Forelimb muscle (tissue), 1 donor: ENCODE measurements around the gene CLCN1. TPM values are rescaled to one million over a fixed set of nuclear protein-coding genes. Genes with fewer than 3 reads are reported as not detected.
"Not testable (repeated sequence)": the region's sequence is repeated elsewhere in the genome, so short reads cannot be mapped to it uniquely, and the experiment has no call there.

Experiments
- DNase-seq: peaks from one replicate; pipeline ENCODE4 v3.0.0-alpha.2; 2013; ENCODE audit warnings: low read depth
- polyA plus RNA-seq: library from polyadenylated mRNA; unstranded; fragments of 120-200 nt; gene quantifications from one replicate; pipeline ENCODE4 v1.2.1, GENCODE V29; 2013; ENCODE audit not compliant: insufficient read length

CLCN1 gene
- polyA plus RNA-seq, 1 donor, result 2.6 TPM

DNA sequence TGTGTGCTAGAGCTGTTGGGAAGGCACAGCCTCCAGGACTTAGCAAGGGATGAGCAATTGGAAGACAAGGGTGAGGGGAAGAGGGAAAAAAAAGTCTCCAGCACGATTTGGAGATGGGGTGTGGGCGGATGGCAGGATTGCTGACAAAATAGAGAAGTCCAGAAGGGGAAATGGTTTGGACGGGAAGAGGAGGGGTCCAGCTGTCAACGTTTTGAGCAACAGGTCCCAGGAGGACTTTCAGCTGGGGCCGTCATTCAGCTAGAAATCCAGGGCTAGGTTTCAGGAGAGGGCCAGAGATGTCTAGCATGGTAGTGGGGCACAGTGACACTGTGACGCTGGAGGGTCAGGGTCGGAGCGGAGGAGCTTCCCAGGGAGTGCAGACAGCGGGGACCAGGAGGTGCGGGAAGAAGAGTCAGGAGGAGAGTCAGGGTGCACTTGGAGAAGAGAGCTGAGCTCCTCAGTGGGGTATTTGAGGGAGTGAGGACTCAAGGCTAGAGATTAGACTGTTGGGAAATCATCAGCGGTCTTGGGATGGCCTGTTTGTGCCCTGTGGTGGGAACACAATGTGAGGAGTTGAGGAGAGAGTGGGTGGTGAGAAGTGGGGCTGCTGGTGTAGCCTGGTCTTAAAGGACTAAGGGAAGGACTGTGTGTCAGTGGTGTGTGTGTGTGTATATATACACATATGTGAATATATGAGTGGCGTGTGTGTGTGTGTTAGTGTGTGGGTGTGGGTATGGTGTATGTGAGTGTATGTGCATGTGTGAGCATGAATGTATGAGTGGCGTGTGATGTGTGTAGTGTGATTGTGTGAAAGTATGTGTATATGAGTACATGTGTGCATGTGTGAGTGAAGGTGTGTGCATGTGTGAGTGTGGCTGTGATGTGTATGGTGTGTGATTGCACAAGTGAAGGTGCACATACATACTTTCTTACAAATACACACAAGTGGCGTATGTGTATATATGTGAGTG lies 69.0 kb downstream of the CLCN1 start:
- no peak for DNase-seq

GRCh38 chr7:143385891-143386781 lies 70.2 kb downstream of the CLCN1 start:
- no peak for DNase-seq

DNA sequence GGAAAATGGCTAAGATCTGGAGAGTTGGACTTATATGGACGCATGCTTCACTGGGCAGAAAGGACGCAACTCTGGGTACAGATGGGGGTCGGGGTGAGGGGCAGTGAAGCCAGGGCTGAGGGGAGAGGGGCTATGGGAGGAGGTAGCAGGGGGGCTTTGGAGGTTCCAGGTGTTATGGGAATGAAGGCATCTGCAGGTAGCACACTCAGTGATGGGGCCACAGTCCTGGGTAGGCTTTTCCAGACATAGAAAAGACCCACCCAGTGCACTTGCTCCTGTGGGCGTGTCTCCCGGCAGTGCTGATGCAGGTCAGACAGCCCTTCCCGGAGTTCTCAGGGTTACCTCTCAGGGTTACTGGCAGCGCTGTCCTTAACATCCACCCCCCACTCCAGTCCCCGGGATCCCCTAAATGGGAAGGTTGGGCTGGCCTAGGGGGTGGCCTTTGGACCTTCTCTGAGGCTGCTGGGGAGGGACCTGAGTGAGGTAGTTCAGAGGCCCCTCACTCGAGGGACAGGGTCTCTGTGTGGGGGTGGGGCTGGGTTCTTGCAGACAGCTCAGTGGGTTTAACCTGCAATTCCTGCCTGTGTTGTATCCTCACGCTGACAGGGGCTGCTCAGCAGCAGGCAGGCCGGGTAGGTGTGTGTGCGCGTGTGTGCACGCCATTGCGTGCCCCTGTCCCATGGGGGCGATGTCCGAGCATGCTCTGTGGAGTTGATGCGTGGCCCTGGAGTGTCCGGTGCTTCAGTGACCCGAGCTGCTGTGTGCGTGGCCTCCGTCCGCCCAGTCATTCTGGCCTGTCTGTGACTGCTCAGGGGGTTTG lies 71.5 kb downstream of the CLCN1 start:
- DNase-seq, result no peak

- no peak for DNase-seq
Observed at GRCh38 chr7:143388051-143388450, 72.1 kb downstream of the CLCN1 start.

DNA sequence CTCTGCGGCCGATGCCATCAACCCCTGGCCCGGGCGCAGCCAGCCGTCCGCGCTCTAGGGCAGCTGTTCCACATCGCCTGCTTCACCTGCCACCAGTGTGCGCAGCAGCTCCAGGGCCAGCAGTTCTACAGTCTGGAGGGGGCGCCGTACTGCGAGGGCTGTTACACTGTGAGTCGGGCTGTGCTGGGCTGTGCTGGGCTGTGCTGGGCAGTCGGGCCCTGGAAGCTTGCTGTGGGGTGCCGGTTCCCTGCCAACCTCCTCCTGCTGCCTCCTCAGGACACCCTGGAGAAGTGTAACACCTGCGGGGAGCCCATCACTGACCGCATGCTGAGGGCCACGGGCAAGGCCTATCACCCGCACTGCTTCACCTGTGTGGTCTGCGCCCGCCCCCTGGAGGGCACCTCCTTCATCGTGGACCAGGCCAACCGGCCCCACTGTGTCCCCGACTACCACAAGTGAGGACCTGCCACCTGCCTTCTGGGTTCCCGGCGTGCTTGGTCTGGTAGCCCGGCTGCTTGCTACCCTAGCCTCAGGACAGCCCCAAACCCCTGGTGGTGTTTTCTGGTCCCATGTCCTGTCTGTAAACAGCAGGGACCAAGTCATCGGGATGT lies 72.7 kb downstream of the CLCN1 start:
- DNase-seq, result no peak

GRCh38 chr7:143389316-143390103 lies 73.6 kb downstream of the CLCN1 start:
- no peak for DNase-seq

- no peak for DNase-seq
Observed at GRCh38 chr7:143390104-143390772, 74.3 kb downstream of the CLCN1 start.

DNA sequence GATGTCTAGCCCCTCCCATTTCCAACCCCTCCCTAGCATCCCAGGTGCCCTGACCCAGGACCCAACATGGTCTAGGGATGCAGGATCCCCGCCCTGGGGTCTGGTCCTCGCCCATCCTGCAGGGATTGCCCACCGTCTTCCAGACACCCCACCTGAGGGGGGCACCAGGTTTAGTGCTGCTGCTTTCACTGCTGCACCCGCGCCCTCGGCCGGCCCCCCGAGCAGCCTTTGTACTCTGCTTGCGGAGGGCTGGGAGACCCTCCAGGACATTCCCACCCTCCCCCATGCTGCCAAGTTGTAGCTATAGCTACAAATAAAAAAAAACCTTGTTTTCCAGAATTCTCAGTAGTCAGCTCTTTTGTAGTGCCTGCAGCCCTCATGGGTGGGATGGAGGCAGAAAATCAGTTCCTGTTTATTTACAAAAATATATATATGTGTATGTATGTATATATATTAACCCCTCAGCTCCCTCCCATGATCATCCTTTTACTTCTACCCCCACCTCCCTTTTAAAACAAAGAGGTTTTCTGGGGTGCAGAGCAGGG lies 74.9 kb downstream of the CLCN1 start:
- no peak for DNase-seq

- no peak for DNase-seq
Observed at GRCh38 chr7:143391462-143392404, 75.8 kb downstream of the CLCN1 start.

DNA sequence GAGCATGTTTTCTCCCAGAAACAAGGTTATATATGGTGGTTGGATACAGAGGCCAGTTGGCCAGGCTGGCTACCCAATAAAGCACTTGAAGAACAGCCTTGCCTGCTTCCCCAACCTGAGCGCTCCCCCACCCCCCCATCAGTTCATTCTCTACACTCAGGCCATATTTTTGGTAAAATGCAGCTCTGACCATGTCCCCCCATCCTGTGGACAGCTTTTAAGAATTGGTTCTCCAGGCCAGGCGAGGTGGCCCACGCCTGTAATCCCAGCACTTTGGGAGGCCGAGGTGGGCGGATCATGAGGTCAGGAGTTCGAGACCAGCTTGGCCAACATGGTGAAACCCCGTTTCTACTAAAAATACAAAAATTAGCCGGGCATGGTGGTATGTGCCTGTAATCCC lies 76.5 kb downstream of the CLCN1 start:
- DNase-seq, result not testable (repeated sequence)

DNA sequence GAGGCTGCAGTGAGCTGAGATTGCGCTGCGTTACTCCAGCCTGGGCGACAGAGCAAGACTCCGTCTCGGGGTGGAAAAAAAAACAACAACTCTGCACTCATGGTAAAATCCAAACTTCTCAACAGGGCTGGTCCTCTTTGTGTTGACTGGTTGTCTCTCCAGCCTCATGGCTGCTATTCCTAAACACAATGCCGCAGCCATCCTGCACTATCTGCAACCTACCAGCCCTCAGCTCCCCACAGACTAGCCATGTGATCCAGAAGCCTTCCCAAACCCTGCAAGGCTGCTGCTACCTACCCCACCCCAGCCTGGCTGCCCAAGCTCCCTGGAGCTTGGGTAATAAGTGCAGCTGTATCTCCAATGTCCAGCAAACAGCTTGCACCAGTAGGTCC lies 77.0 kb downstream of the CLCN1 start:
- no peak for DNase-seq

DNA sequence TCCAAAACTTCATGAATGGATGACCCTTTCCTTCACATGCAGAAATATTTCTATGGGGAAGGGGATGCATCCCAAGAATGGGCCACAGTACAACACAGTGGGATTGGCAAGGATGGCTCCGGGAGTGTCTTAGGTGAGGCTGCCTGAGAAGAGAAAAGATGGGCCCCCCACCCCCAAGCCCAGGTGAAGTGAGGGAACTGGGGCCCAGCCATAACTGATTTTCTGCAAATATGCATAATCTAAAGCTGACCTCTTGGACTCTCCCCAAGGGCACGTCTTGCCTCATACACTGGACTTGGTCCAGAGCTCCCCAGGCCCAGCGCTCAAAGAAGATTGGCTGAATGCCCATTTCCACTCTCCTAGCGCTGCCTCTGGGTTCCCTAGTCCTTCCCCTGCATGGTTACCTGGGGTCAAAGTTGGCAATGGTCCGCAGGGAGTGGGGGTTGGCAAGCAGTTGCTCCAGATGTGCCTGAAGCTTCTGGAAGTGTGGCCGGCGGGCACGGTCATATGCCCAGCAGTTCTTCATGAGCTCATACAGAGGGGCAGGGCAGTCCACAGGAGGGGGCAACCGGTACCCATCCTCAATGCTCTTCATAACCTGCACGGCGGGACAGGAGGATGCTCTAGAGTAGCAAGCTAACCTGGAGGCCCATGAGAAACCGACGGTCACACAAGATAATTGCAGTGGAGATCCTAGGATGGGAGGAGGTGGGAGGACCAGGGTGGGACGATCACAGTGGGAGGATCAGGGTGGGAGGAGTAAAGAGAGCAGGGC lies 77.5 kb downstream of the CLCN1 start:
- DNase-seq, result no peak

DNA sequence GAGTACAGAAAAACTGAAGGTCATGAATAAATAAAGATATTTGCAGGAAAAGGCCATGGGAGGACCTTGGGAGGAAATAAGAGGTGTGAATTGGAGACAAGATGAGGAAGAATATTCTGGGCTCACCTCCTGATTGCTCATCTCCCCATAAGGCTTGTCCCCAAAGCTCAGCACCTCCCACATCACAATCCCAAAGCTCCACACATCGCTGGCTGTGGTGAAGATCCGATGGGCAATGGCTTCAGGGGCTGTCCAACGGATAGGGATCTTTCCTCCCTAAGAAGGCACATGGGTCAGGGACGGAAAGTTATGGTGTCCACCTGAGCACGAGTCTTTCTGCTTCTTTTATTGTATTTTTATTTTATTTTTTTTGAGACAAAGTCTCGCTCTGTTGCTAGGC lies 78.2 kb downstream of the CLCN1 start:
- DNase-seq, result no peak

GRCh38 chr7:143394777-143395176 lies 78.9 kb downstream of the CLCN1 start:
- no peak for DNase-seq

DNA sequence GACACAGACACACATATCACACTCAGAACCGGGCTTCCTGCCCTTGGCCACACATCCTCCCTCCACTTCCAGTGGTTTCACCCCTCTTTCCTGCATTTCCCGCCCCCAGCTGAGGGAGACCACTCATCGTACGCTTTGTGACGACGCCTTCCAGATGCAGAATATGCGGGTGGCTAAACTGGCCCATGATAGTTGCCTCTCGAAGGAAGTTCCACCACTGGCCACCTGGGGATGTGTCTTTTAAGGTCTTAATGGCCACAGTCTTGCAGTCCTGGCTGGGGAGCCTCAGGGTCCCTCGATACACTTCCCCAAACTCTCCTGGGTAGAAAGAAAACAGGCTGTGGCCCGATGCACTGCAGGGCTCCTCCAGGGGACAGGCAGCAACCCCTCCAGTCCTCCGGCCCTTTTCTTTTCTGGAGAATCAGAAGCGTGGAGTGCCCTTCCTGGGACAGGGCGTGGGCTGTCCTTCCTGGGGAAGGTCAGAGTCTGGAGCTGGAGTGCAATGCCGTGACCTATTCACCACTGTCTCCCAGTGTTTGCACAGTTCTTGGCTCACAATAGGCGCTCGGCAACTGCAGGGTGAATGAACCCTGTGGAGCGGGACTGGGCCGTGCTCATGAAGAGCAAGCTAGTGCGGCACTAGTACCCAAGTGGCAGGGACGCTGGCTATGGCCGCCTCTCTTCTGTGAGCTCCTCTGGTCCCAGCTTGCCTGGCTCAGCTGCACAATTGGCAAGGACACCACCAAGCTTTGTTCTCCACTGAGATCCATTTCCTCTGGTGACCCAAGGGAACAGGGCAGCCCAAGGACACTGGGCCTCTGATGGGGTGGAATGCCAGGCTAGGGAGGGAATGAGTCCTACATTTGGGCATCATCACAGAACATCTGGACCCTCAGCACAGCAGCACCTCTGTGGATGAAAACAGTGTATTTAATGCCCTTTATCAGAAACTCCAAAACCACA lies 79.6 kb downstream of the CLCN1 start:
- no peak for DNase-seq

DNA sequence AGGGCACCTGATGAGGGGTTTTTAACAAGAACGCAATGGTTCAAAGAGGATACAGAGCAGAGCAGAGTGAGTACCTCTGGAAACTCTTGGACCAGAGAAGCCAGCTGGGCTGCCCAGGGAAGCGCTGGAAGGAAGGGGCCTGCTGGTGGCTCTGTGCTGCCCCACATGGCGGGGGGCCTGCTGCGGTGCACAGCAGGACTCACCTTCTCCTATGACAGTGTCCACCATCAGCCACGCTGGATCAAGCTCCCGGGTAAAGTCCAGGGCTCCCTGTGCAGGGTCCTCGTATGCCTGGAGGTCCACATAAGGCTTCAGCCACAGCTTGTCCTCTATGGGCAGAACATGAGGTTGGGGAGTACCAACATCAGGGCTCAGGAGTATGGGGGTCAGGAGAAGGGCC lies 80.3 kb downstream of the CLCN1 start:
- DNase-seq, result no peak
